GM18511 (cell line): Measurements from ENCODE around the gene OR6B3.
"Not testable (repeated sequence)": the region's sequence is repeated elsewhere in the genome, so short reads cannot be mapped to it uniquely, and the experiment has no call there.

Experiments used
- ATAC-seq: cut with Tn5 transposase; IDR thresholded peaks from one replicate; pipeline ENCODE4 v1.9.1; 2021; ENCODE audit warnings: mild to moderate bottlenecking, moderate library complexity; ENCODE audit not compliant: unreplicated experiment

OR6B3 gene

GRCh38 chr2:240045098-240045497, 8.2 kb downstream of the OR6B3 start:
- ATAC-seq, result no peak

DNA sequence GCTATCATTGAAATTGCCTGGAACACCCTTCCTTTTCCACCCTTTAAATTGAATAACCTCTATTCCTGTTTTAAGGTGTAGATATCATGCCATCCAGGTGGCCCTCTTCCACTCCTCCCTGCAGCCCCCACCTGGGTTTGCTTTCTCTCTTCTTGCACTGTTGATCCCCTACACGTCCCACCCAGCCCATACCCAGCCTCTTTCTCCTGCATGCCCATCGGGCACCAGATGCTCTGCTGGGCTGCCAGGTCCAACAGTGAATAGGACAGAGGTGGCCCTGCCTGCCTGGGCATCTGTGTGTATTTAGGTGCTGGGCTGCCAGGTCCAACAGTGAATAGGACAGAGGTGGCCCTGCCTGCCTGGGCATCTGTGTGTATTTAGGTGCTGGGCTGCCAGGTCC, 9.2 kb downstream of the OR6B3 start:
- not testable (repeated sequence) for ATAC-seq

DNA sequence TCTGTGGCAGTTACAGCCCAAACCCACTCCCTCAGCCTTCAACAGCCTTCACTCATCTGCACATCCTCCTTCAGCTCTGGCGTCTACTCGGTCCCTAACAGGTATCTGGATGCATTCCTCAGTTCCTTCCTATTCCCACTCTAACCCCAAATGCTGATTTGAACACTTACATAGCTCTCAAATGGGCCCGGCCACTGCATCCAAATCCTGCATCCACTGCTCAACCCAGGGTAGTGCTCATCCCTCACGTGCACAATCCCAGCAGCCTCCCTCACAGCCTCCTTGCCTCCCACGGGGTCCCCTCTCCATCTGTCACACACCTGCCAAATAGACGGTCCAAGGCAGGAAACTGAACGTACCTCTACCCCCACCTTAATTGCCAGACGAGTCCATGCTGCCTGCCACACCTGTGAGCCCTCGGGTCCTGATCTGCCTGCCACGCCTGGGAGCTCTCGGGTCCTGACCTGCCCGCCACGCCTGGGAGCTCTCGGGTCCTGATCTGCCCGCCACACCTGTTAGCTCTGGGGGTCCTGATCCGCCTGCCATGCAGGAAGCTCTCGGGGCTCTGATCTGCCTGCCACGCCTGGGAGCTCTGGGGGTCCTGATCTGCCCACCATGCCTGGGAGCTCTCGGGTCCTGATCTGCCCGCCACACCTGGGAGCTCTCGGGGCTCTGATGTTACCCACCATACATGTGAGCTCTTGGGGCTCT, 9.9 kb downstream of the OR6B3 start:
- ATAC-seq, result no peak

- no peak for ATAC-seq
These were observed 10.6 kb downstream of the OR6B3 start for GRCh38 chr2:240042740-240043139.

DNA sequence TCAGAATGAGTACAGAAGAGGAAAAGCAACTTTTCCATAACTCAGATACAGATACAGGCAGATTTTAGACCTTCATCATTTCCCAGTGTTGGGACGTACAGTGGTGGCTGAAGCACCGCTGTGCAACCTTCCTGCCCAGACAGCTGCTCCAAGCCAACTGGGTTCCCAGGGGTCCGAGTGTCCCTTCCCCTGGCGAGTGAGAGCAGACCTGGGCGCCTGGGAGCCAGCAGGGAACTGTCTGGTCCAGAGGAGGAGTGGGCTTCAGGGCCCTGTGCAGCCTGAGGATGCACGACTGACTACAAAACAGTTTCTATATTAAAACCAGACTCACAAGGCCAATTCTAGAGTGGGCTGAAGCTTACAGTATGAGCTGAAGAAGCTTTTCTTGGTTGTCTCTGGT, 12.0 kb downstream of the OR6B3 start:
- no peak for ATAC-seq

GRCh38 chr2:240037358-240037757, 16.0 kb downstream of the OR6B3 start:
- ATAC-seq, result no peak

DNA sequence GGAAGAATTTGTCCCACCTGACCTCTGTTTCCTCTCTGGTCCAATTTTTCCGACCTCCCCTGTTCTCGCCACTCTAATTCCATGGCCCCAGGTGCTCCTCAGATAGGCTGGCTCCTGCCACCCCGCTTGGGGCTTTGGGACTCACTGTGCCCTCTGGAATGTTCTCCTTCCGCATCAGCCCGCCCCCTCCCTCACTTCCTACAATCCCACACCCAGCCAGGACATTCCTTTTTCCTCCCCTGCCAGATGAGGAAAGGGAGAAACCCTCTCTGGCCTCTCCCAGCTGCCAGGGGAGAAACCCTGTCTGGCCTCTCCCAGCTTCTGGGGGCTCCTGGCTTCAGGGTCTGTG, 20.0 kb downstream of the OR6B3 start:
- ATAC-seq, result no peak

GRCh38 chr2:240032406-240033329, 20.7 kb downstream of the OR6B3 start:
- no peak for ATAC-seq

GRCh38 chr2:240030379-240031094, 22.8 kb downstream of the OR6B3 start, which contains the start of gene OR6B2:
Gene OR6B2 (minus strand): TSS chr2:240030429. CDS start chr2:240030429, 0 bp downstream.
- no peak for ATAC-seq

DNA sequence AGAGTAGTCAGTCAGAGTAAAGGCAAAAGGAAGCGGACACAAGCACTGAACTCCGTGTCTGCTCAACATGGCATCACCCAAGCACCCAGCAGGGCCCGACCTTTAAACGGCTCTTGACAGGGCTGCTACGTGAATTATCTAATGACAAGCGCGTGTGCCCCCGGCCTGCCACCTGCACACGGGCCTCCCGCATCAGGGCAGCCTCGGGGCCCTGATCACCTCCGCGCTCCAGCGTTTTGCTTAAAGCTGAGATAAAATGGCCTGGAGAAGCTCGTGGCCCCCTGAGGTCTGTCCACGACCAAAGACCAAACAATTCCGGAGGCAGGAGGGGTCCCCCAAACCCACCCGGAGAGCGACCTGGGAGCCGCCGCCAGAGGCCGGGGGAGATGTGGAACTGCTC, 28.6 kb downstream of the OR6B3 start:
- ATAC-seq, result peak; percentile 13

DNA sequence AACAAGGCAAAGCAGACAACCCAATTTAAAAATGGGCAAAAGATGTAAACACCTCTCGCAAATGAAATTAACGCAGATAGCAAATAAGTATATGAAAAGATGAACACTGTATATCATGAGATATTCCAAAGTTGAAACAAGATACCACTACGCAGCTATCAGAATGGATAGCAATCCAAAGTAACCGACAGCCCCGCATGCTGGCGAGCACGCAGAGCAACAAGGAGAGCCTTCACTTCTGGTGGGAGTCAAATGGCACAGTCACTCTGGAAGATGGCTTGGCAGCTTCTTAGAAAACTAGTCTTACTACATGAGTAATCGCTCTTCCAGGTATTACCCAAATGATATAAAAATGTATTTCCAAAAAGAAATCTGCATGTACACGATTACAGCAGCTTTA, 29.5 kb downstream of the OR6B3 start:
- no peak for ATAC-seq

DNA sequence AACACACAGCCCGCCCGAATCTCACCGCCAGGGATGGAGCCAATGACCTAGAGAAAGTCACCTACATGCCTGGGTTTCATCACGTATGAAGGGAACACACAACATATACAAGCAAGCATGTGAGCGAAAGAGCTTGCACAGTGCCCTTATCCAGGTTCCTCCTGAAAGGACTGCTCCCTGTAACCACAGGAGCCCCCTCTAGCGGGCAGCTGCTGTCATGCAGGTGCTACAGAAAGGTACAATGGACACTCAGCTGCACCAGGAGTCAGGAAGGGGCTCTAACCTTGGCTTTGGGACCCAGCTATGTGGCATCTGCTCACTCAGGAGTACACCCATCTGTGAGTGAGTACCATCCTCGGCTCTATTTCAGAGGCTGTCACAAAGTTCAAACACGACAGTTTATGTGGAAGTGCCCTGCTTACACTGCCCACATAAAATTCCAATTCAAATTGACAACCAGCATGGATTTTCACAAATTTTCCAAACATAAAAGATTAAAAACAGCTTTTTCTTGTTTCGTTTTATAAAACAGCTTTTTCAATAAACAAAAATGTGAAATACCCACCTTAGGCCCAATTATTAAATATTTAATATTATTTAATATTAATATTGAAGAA, 31.7 kb downstream of the OR6B3 start:
- no peak for ATAC-seq

DNA sequence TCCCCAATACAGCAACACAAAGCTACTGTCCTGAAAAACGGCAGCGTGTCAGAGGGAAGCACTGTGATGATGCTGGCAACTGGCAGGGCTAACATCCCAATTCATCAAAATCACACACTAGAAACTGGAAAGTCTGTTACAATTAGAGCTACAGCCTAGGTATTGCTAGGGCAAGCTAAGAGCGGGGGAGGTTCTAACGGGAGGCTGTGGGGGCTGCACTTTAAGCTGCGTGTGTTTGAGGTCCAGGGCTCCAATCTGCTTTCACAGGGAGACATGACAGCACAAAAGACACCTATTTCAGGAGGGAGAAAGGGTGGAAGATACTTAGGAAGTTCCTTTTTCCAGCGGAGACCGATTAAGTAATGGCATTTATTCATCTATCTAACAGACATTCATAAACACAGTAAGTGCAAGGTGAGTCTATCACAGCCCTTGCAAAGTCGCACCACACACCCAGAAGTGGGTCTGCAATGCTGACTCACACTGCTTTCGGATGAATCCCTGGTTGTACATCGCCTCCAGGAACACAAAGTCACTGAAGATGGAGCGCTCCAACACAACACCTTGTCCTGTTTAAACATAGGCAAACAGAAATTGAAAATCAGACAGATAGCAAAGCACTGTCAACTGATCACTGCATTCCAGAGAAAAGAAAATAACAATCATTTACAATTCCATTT, 35.1 kb downstream of the OR6B3 start:
- ATAC-seq, result no peak

DNA sequence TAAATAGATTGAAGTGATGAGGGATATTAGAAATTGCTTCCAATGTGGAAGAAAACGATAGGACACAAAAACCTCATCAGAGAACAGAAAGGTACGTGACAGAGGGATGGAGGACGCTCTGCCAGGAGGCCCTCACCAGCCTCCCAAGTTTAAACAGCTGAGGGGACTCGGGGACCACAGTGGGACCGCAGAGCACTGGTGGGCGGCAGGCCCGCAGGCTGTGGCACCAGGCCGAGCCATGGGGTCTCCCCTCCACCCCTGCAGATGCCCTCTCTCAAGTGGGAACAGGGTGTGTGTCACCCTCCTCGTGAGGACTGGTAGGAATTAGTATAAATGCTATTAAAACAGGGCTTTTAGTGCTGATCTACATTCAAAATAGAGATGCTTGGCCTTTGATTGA, 39.0 kb downstream of the OR6B3 start:
- no peak for ATAC-seq

GRCh38 chr2:240013343-240013742, 40.0 kb downstream of the OR6B3 start:
- ATAC-seq, result no peak

GRCh38 chr2:240002983-240003382, 50.3 kb downstream of the OR6B3 start:
- no peak for ATAC-seq

- ATAC-seq, result no peak
These were observed 52.6 kb downstream of the OR6B3 start for GRCh38 chr2:240000671-240001070.

DNA sequence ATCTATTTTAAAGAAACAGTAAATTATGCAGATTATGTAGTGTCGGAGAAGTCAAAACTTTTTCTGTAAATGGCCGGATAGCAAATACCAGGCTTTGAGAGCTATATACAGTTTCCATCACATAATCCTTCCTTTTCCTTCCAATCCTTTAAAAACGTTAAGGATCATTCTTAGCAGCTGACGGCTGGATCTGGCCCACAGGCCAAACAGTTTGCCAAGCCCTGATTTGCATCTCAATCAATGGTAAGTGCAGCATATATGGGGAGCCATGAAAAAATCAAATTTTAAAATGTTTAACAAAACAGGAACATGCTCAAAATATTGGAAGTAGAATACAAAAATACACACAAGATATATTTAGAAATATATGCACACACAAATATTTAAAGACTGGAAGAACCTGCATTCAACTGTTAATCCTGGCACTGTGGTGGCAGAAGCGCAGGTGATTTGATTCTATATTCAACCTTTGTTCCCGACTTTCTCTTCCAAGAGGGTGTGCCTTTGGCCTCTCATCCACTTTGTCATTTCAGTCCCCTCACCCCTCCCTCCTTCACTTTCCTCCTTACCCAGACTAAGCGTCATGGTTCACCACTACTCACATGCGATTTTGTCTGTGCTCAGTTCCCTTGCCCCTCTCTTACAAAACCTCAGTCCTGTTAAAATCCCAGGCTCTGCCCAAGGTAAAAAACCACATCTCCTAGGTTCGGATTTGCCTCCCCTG, 55.5 kb downstream of the OR6B3 start:
- no peak for ATAC-seq
